ENCODE results near the gene TRIM37.

DNA sequence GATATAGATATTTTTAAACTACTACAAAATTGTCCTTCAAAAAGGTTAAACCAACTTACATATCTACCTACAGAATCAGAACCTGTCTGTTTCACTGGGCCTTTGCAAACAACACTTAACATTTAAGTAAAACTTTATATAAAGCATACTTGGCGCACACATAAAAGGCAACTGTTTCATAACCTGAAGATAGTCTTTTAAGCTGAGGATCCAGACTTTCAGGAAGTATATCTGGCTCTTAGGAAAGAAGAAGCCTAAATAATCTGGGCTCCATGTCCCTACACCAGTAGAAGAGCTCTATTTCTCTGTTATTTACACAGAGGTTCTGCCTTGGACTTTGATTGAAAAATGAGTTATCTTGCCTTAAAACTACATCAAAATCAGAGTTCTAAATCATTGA is 75.9 kb downstream of the TRIM37 start:
- TF ChIP-seq, protein P1, sequence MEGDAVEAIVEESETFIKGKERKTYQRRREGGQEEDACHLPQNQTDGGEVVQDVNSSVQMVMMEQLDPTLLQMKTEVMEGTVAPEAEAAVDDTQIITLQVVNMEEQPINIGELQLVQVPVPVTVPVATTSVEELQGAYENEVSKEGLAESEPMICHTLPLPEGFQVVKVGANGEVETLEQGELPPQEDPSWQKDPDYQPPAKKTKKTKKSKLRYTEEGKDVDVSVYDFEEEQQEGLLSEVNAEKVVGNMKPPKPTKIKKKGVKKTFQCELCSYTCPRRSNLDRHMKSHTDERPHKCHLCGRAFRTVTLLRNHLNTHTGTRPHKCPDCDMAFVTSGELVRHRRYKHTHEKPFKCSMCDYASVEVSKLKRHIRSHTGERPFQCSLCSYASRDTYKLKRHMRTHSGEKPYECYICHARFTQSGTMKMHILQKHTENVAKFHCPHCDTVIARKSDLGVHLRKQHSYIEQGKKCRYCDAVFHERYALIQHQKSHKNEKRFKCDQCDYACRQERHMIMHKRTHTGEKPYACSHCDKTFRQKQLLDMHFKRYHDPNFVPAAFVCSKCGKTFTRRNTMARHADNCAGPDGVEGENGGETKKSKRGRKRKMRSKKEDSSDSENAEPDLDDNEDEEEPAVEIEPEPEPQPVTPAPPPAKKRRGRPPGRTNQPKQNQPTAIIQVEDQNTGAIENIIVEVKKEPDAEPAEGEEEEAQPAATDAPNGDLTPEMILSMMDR (IDR thresholded peaks at IDR 0.05; ENCODE audit: low read depth, low read length, missing input control): no peak
- no peak for TF ChIP-seq TAF1 (conservative IDR thresholded peaks at IDR 0.05)
- TF ChIP-seq, protein P2, sequence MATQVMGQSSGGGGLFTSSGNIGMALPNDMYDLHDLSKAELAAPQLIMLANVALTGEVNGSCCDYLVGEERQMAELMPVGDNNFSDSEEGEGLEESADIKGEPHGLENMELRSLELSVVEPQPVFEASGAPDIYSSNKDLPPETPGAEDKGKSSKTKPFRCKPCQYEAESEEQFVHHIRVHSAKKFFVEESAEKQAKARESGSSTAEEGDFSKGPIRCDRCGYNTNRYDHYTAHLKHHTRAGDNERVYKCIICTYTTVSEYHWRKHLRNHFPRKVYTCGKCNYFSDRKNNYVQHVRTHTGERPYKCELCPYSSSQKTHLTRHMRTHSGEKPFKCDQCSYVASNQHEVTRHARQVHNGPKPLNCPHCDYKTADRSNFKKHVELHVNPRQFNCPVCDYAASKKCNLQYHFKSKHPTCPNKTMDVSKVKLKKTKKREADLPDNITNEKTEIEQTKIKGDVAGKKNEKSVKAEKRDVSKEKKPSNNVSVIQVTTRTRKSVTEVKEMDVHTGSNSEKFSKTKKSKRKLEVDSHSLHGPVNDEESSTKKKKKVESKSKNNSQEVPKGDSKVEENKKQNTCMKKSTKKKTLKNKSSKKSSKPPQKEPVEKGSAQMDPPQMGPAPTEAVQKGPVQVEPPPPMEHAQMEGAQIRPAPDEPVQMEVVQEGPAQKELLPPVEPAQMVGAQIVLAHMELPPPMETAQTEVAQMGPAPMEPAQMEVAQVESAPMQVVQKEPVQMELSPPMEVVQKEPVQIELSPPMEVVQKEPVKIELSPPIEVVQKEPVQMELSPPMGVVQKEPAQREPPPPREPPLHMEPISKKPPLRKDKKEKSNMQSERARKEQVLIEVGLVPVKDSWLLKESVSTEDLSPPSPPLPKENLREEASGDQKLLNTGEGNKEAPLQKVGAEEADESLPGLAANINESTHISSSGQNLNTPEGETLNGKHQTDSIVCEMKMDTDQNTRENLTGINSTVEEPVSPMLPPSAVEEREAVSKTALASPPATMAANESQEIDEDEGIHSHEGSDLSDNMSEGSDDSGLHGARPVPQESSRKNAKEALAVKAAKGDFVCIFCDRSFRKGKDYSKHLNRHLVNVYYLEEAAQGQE (IDR thresholded peaks at IDR 0.05): no peak

Data from liver (tissue), 3 donors.